Caco-2 (cell line): ENCODE data around the gene LDB1. TPM values are rescaled to one million over a fixed set of nuclear protein-coding genes. Genes with fewer than 3 reads are reported as not detected.

Experiments used
- BruUV-seq: library from RNA; stranded (reverse); fragments of 400-500 nt; replicated peaks from 2 replicates; lab custom pipeline; 2021; lab: Mats Ljungman, UMichigan
- CTCF ChIA-PET: fragments of 300-600 bp; sonication (Branson Sonifier 250); formaldehyde crosslinking; loops from one replicate; lab custom pipeline; 2022; ENCODE audit warnings: antibody characterized with exemption; lab: Charles Lee
- POLR2A ChIA-PET: fragments of 300-600 bp; sonication (Branson Sonifier 250); formaldehyde crosslinking; loops from one replicate; lab custom pipeline; 2022; ENCODE audit warnings: antibody characterized with exemption; lab: Charles Lee
- DNase-seq, 2 experiments: peaks; one replicate each; pipeline versions ENCODE4 v3.0.0 to v3.0.0-alpha.2; 2020 to 2022
- H3K27me3 ChIP-seq: replicated peaks from 2 replicates; pipeline ENCODE4 v1.6.0; 2011; ENCODE audit warnings: low read length; ENCODE audit not compliant: control insufficient read depth, insufficient read depth
- H3K36me3 ChIP-seq: 2 replicates; pipeline ENCODE4 v1.5.1; 2011; ENCODE audit warnings: low read length; ENCODE audit not compliant: control insufficient read depth, insufficient read depth
- H3K4me1 ChIP-seq: fragments of 250-450 bp; sonication (Bioruptor Pico); 2 replicates; pipeline ENCODE4 v1.5.1; 2020; ENCODE audit warnings: mild to moderate bottlenecking
- H3K4me3 ChIP-seq: 2 replicates; pipeline ENCODE4 v1.5.1; 2011; ENCODE audit warnings: low read depth, mild to moderate bottlenecking, control low read depth, low read length
- H3K9me3 ChIP-seq: fragments of 250-450 bp; sonication (Bioruptor Pico); 2 replicates; pipeline ENCODE4 v1.5.1; 2020; ENCODE audit warnings: mild to moderate bottlenecking, moderate library complexity
- H3K27ac Mint-ChIP-seq: one replicate; pipeline ENCODE4 v1.8.0; 2022; ENCODE audit warnings: mixed read lengths; ENCODE audit not compliant: unreplicated experiment
- H3K27me3 Mint-ChIP-seq: one replicate; pipeline ENCODE4 v1.8.0; 2022; ENCODE audit warnings: mixed read lengths; ENCODE audit not compliant: insufficient read depth, unreplicated experiment
- H3K36me3 Mint-ChIP-seq: one replicate; pipeline ENCODE4 v1.8.0; 2022; ENCODE audit warnings: mild to moderate bottlenecking, mixed read lengths; ENCODE audit not compliant: insufficient read depth, unreplicated experiment
- H3K4me1 Mint-ChIP-seq: one replicate; pipeline ENCODE4 v1.8.0; 2022; ENCODE audit warnings: low read depth, mixed read lengths; ENCODE audit not compliant: unreplicated experiment
- H3K4me3 Mint-ChIP-seq: one replicate; pipeline ENCODE4 v1.8.0; 2022; ENCODE audit warnings: mild to moderate bottlenecking, moderate library complexity, mixed read lengths; ENCODE audit not compliant: unreplicated experiment
- H3K9me3 Mint-ChIP-seq: one replicate; pipeline ENCODE4 v1.8.0; 2022; ENCODE audit warnings: mixed read lengths; ENCODE audit not compliant: unreplicated experiment
- CTCF ChIP-seq, 2 experiments: fragments of 200-600 bp in 1 of 2; IDR thresholded peaks; 1 replicate in 1 of 2; 2 replicates in 1 of 2; pipeline versions ENCODE4 v1.5.1 to v1.8.0; 2011 to 2022; ENCODE audit warnings: antibody characterized with exemption in 1 of 2, control low read depth in 1 of 2, inconsistent platforms in 1 of 2, low read depth in 1 of 2, low read length in 1 of 2, mild to moderate bottlenecking in 1 of 2, moderate library complexity in 1 of 2; ENCODE audit not compliant: insufficient read depth in 1 of 2, severe bottlenecking in 1 of 2, unreplicated experiment in 1 of 2
- intact Hi-C: fragments of 100-400 bp; cut with micrococcal nuclease; formaldehyde crosslinking; loops from one replicate; pipeline ENCODE4 v1.10.0; 2022; ENCODE audit not compliant: unreplicated experiment
- total RNA-seq: library from RNA; stranded (reverse); gene quantifications from 2 replicates; pipeline ENCODE4 v1.2.3, GENCODE V29; 2022

Gene LDB1
- total RNA-seq, 1 experiment from 2014 or later, result 52.3 TPM

- Mint-ChIP-seq H3K4me3 (peak overlapping the region; percentile 77), H3K9me3 (no peaks in the 10 kb centered on the region), H3K27me3 (no peaks in the 10 kb centered on the region), H3K27ac (no peak overlapping the region), H3K36me3 (peaks cover 8% of the 10 kb centered on the region), H3K4me1 (peaks cover 33% of the 10 kb centered on the region)
- ChIA-PET CTCF (interaction anchor here (0.7 to 1.2 kb wide), 2 partner anchors 18 to 286 kb away, joined by 3 to 4 read pairs; no protein-coding TSS in a partner anchor), POLR2A (no interaction called here)
- no peak for TF ChIP-seq CTCF (IDR thresholded peaks at IDR 0.05; ENCODE audit: insufficient read depth in 1 of 2, low read depth in 1 of 2, low read length in 1 of 2, severe bottlenecking in 1 of 2, unreplicated experiment in 1 of 2)
- TSS peak; percentile 19 for BruUV-seq
- Histone ChIP-seq H3K36me3 (no peaks in the 10 kb centered on the region), H3K4me1 (peaks cover 40% of the 10 kb centered on the region), H3K27me3 (no peaks in the 10 kb centered on the region), H3K9me3 (no peaks in the 10 kb centered on the region), H3K4me3 (no peak overlapping the region)
- intact Hi-C loops, result no loop called here
- DNase-seq, result no peak
Observed at GRCh38 chr10:102118867-102119266, 1.3 kb downstream of the LDB1 start.

GRCh38 chr10:102117391-102118159 lies 2.6 kb downstream of the LDB1 start:
- ChIA-PET CTCF (no interaction called here), POLR2A (interaction anchor here (0.5 kb wide), 1 partner anchor 268 kb away, joined by 3 read pairs; no protein-coding TSS in a partner anchor)
- no peak for DNase-seq
- H3K4me3 ChIP-seq, result no peak overlapping the region
- no peaks in the 10 kb centered on the region for H3K9me3 ChIP-seq
- H3K36me3 Mint-ChIP-seq, result peaks cover 8% of the 10 kb centered on the region
- H3K36me3 ChIP-seq, result no peaks in the 10 kb centered on the region
- peaks cover 37% of the 10 kb centered on the region for H3K4me1 Mint-ChIP-seq
- BruUV-seq, result no TSS peak
- no peaks in the 10 kb centered on the region for H3K27me3 Mint-ChIP-seq
- H3K9me3 Mint-ChIP-seq, result no peaks in the 10 kb centered on the region
- no peak overlapping the region for H3K4me3 Mint-ChIP-seq
- H3K27ac Mint-ChIP-seq, result peak overlapping the region; percentile 23
- H3K4me1 ChIP-seq, result peaks cover 40% of the 10 kb centered on the region
- H3K27me3 ChIP-seq, result no peaks in the 10 kb centered on the region
- TF ChIP-seq CTCF (IDR thresholded peaks at IDR 0.05; ENCODE audit: insufficient read depth in 1 of 2, low read depth in 1 of 2, low read length in 1 of 2, severe bottlenecking in 1 of 2, unreplicated experiment in 1 of 2), result peak in 1 of 2 experiments; percentile 17
- intact Hi-C loops, result no loop called here

GRCh38 chr10:102116656-102117055 lies 3.5 kb downstream of the LDB1 start:
- intact Hi-C loops, result no loop called here
- TF ChIP-seq CTCF (IDR thresholded peaks at IDR 0.05; ENCODE audit: insufficient read depth in 1 of 2, low read depth in 1 of 2, low read length in 1 of 2, severe bottlenecking in 1 of 2, unreplicated experiment in 1 of 2), result no peak
- H3K27me3 Mint-ChIP-seq, result no peaks in the 10 kb centered on the region
- Histone ChIP-seq H3K4me3 (no peak overlapping the region), H3K4me1 (peaks cover 34% of the 10 kb centered on the region), H3K9me3 (no peaks in the 10 kb centered on the region), H3K27me3 (no peaks in the 10 kb centered on the region), H3K36me3 (no peaks in the 10 kb centered on the region)
- peaks cover 37% of the 10 kb centered on the region for H3K4me1 Mint-ChIP-seq
- H3K27ac Mint-ChIP-seq, result no peak overlapping the region
- no TSS peak for BruUV-seq
- POLR2A ChIA-PET, result no interaction called here
- CTCF ChIA-PET, result no interaction called here
- DNase-seq, result no peak
- H3K4me3 Mint-ChIP-seq, result no peak overlapping the region
- no peaks in the 10 kb centered on the region for H3K9me3 Mint-ChIP-seq
- H3K36me3 Mint-ChIP-seq, result peaks cover 8% of the 10 kb centered on the region
